Right ventricle myocardium inferior (tissue), 1 donor: ENCODE data around the gene GYPE. TPM values are rescaled to one million over a fixed set of nuclear protein-coding genes. Genes with fewer than 3 reads are reported as not detected.
"Not testable (repeated sequence)": the region's sequence is repeated elsewhere in the genome, so short reads cannot be mapped to it uniquely, and the experiment has no call there.

Source experiments
- ATAC-seq: fragments of 200-7000 bp; cut with Tn5 transposase; one replicate; pipeline ENCODE4 v1.9.1; 2020; ENCODE audit warnings: mild to moderate bottlenecking, moderate library complexity
- DNase-seq: peaks from one replicate; pipeline ENCODE4 v3.0.0; 2021; ENCODE audit errors: missing footprints
- intact Hi-C: fragments of 100-400 bp; cut with DNase I; formaldehyde crosslinking; loops from one replicate; pipeline ENCODE4 v1.11.0; 2022
- long read RNA-seq: library from polyadenylated mRNA; unstranded; transcript quantifications from one replicate; pipeline ENCODE4 v2.0.0, GENCODE V29; 2021
- total RNA-seq: library from RNA; stranded (reverse); fragmentation: NEBNext Ultra II Directional; extraction: Animal tissue kit (Norgen Biotek cat#: 25700); gene quantifications from one replicate; pipeline ENCODE4 v1.2.1, GENCODE V29; 2021
- donor health status: DM: no; HTN: yes; CAD: no; lungs with severe emphysema.

The GYPE gene
- 0.24 TPM for total RNA-seq
- long read RNA-seq: 0 reads

GRCh38 chr4:143905440-143905839 is at the start of gene GYPE:
GYPE (minus strand) TSS chr4:143905559; CDS start chr4:143905507, 52 bp downstream.
- DNase-seq, ATAC-seq, intact Hi-C loops: not testable (repeated sequence)

GRCh38 chr4:143951458-143951972 is 46.2 kb upstream of the GYPE start:
- ATAC-seq, DNase-seq, intact Hi-C loops: not testable (repeated sequence)

GRCh38 chr4:143950967-143951366 is 45.6 kb upstream of the GYPE start:
- ATAC-seq, intact Hi-C loops, DNase-seq: not testable (repeated sequence)

- intact Hi-C loops, ATAC-seq, DNase-seq: not testable (repeated sequence)
These were observed 44.8 kb upstream of the GYPE start for GRCh38 chr4:143950185-143950584.

- ATAC-seq, intact Hi-C loops: not testable (repeated sequence)
These were observed 42.1 kb upstream of the GYPE start for GRCh38 chr4:143947493-143947892.

GRCh38 chr4:143940708-143941107 is 35.3 kb upstream of the GYPE start:
- intact Hi-C loops, DNase-seq, ATAC-seq: not testable (repeated sequence)

More at GRCh38 chr4:143947493-143947892, 42.1 kb upstream of the GYPE start:
- DNase-seq: not testable (repeated sequence)

- ATAC-seq (no peak), DNase-seq (no peak)
- intact Hi-C loops: no loop called here
These were observed 34.2 kb upstream of the GYPE start for GRCh38 chr4:143939528-143939927.

GRCh38 chr4:143938890-143939289 is 33.5 kb upstream of the GYPE start:
- intact Hi-C loops, DNase-seq, ATAC-seq: not testable (repeated sequence)

GRCh38 chr4:143921181-143921580 is 15.8 kb upstream of the GYPE start:
- intact Hi-C loops: no loop called here
- ATAC-seq (no peak), DNase-seq (no peak)

GRCh38 chr4:143916485-143916884 is 11.1 kb upstream of the GYPE start:
- DNase-seq, intact Hi-C loops, ATAC-seq: not testable (repeated sequence)

- intact Hi-C loops, DNase-seq: not testable (repeated sequence)
- ATAC-seq: peak; percentile 56
These were observed 7.1 kb upstream of the GYPE start for GRCh38 chr4:143912478-143912877.

GRCh38 chr4:143911528-143912417 is 6.4 kb upstream of the GYPE start:
- intact Hi-C loops: not testable (repeated sequence)
- DNase-seq (peak; percentile 76), ATAC-seq (peak; percentile 58)

GRCh38 chr4:143910906-143911305 is 5.5 kb upstream of the GYPE start:
- not testable (repeated sequence) for ATAC-seq

GRCh38 chr4:143907811-143908210 is 2.5 kb upstream of the GYPE start:
- intact Hi-C loops, DNase-seq: not testable (repeated sequence)
- peak; percentile 67 for ATAC-seq

More at GRCh38 chr4:143910906-143911305, 5.5 kb upstream of the GYPE start:
- intact Hi-C loops, DNase-seq: not testable (repeated sequence)

GRCh38 chr4:143904431-143904830 is 928 bp downstream of the GYPE start:
- intact Hi-C loops, DNase-seq, ATAC-seq: not testable (repeated sequence)

GRCh38 chr4:143890323-143890722 is 15.0 kb downstream of the GYPE start:
- intact Hi-C loops, ATAC-seq, DNase-seq: not testable (repeated sequence)

- ATAC-seq, DNase-seq, intact Hi-C loops: not testable (repeated sequence)
These were observed 17.2 kb downstream of the GYPE start for GRCh38 chr4:143888189-143888588.

GRCh38 chr4:143884965-143885364 is 20.4 kb downstream of the GYPE start:
- DNase-seq, intact Hi-C loops, ATAC-seq: not testable (repeated sequence)

GRCh38 chr4:143883529-143883928 is 21.8 kb downstream of the GYPE start:
- no peak for DNase-seq
- intact Hi-C loops: no loop called here

More at GRCh38 chr4:143883529-143883928, 21.8 kb downstream of the GYPE start:
- ATAC-seq: no peak
